ENCODE data around the gene COMMD7.

Gene COMMD7

DNA sequence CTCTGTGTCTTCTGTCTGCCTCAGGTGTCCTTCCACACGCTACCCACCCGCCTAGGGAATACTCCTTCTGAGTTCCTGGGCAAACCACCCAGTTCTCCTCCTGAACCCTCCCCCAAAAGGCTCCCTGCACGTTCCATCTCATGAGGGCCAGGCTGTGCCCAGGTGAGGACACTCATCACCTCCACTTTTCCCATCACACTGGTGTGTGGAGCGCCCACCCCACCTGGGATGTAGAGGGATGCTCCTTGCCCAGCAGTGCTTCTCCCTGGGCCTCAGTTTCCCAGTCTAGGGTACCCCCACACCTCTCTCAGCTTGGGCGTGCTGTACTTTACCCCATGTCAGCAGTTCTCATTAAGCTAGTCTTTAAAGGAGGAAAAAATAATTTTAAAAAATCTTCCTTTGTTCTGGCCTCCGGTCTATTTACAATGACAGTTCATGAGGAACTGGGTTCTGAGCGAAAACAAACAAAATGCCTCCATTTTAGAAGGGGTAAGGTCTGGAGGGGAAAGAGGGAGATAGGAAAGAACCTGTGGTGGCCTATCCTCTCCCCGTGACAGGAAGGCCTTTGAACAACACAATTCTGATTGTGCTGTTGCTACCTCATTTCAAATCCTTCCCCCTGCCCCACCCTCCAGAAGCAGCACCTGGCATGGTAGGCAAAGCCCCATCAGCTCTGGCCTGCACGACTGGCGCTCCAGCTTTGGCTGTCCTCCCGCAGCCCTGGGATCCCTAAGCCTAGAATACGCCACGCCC is 67.9 kb downstream of the COMMD7 start:
- no peak for DNase-seq (ENCODE audit: low read depth in 2 of 2)

DNA sequence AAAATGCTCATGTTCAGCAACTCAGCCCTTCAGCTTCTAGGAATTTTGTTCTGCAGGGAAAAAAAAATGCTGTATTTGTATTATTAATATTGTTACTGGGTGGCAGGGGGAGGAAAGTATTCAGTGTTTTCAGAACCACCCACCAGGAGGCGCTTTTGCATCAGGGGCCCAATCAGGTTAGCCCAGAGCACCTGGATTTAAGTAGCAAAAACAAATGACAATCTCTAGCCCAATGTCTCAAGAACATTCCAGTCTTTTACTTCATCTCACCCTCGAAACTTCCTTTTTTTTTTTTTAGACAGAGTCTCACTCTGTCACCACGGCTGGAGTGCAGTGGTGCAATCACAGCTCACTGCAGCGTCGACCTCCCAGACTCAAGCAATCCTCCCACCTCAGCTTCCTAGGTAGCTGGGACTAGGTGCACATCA is 68.9 kb downstream of the COMMD7 start:
- peak; percentile 49 to 55 for DNase-seq (ENCODE audit: low read depth in 2 of 2)

DNA sequence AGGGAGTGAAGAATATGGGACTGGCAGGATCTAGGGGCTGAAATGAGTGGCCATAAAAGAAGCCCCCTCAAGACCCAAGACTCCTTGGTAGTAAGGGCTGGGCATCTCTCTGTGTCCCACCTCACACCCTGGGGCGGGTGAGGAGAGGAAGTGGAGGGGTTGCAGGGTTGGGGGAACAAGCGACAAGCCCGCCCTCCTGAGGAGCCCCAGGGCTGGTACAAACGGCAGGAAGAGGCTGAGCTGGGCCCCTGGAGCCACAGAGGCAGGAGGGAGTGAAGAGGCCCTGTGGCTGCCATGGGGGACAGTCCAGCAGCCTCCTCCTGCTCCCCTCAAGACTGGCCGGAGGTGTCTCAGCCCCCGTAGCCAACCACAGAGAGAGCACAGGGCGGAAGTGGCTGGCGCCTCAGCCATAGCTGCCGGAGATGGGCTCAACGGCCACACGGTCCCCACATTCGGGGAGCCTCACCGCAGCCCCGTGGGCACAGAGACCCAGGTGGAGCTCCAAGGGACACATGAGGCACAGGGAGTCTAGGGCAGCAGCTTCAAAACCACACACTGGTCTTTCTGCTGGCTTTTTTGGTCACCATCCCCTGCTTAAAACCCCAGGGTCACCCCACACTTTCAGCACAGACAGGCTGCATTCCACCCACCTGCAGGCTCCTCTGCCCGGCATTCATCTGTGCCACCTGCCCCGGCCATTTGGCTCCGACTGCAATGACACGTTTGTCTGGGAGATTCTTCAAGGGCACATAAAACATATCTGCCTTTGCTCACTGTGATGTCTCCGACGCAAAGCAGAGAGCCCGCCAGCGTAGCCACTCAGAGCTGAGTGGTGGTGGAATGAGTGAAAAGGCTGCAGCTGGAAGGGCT is 70.0 kb downstream of the COMMD7 start:
- DNase-seq (ENCODE audit: low read depth in 2 of 2), result peak in 1 of 2 donors; percentile 28

GRCh38 chr20:32672394-32672981 is 70.8 kb downstream of the COMMD7 start:
- no peak for DNase-seq (ENCODE audit: low read depth in 2 of 2)

GRCh38 chr20:32670773-32671455 is 72.4 kb downstream of the COMMD7 start:
- DNase-seq (ENCODE audit: low read depth in 2 of 2), result no peak

- no peak for DNase-seq (ENCODE audit: low read depth in 2 of 2)
These were observed 76.2 kb downstream of the COMMD7 start for GRCh38 chr20:32667027-32667426.

DNA sequence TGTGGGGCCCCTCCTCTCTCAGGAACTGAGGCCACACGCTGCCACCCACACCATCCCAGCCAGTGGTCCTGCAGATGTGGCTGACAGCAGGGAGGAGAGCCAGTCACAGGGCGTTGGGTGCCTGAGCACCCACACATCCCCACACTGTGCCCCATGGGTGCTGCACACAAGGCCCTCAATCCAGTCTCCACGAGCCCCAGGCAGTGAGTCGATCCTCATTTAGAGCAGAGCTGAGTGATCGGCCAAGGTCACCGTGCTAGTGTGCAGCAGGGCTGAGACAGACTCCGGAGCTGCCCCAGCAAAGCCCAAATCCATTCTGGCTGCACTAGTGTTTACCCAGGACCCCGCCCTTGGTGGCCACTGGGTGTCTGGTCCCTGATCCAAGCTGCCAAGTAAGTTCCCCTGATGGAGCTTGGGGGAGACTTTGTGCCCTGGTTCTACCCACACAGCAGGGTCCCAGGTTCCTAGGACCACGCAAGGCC is 78.5 kb downstream of the COMMD7 start:
- DNase-seq (ENCODE audit: low read depth in 2 of 2), result no peak

- DNase-seq (ENCODE audit: low read depth in 2 of 2), result no peak
These were observed 79.1 kb downstream of the COMMD7 start for GRCh38 chr20:32664012-32664677.

DNA sequence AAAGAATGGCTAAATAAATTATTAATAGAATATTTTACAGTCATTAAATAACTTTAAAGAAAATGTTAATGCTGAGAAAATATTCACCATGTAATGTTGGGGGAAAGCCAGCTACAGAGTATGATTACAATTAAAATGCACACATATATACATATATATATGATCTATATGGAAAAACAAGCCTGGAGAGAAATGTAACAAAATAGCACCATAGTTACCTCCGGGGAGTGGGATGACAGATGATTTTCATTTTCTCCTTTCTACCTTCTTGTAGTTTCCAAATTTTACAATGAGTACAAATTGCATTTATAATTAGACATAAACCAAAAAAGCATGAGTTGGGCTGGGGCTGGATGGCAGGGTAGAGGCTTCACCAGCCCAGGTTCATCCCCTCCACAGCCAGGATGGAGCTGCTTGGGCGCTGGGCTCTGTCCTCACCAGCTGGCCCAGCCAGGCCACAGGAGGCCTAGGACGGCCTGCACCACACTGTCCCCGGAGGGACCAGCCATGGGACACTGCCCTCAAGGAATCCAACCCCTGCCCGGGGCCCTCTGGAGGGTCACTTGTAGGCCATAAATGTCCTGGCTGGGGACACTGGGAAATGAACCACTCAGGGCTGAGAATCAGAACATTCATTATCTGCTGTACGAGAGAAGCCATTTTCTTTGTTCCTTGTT is 79.8 kb downstream of the COMMD7 start:
- DNase-seq (ENCODE audit: low read depth in 2 of 2), result no peak

GRCh38 chr20:32661820-32662528 is 81.3 kb downstream of the COMMD7 start:
- DNase-seq (ENCODE audit: low read depth in 2 of 2), result no peak

- no peak for DNase-seq (ENCODE audit: low read depth in 2 of 2)
These were observed 82.6 kb downstream of the COMMD7 start for GRCh38 chr20:32660661-32661060.

GRCh38 chr20:32656827-32657226 is 86.4 kb downstream of the COMMD7 start:
- no peak for DNase-seq (ENCODE audit: low read depth in 2 of 2)

- no peak for DNase-seq (ENCODE audit: low read depth in 2 of 2)
These were observed 87.3 kb downstream of the COMMD7 start for GRCh38 chr20:32655903-32656512.

DNA sequence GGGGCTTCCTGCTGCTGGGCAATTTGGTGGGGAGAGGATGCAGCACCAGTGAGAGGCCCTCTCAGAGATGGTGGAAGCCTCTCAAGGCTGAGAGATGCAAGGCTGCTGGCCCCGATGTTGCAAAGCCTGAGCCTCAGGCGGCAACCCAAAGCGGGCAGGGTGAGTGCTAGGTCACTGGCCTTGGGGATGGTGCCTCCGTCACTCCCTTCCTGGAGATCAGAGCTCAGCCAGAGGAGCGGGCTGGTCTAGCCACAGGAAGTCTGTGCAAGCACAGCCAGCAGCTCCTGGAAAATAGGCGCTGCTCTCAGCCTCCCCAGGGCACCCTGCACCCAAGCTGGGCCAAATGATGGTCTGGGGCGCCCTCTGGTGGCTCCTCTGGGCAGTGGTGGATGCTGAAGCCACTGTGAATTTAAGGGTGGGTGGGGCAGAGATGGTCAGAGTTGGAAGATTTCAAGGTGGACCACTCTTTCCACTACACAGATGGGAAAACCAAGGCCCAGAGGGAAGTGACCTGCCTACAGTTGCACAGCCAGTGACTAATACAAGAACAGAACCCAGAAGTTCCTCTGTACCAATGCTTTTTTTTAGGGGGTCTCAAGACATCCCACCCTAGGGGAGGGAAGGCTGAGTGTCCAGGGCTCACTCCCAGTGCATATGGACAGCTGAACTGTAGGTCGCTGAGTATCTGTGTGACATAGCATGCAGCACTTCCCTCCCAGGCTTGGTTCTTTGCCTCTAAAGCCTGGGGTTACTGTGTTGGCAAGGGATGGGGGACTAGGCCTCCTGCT is 90.3 kb downstream of the COMMD7 start:
- DNase-seq (ENCODE audit: low read depth in 2 of 2), result peak; percentile 72 to 83

Measured in stimulated activated CD8-positive, alpha-beta memory T cell treated with anti-CD3 and anti-CD28 coated beads, Interleukin-2, amount 100 ng/mL, for 48 hours (primary cell).